Measurements from ENCODE around the gene MYBPC2. TPM values are rescaled to one million over a fixed set of nuclear protein-coding genes. Genes with fewer than 3 reads are reported as not detected.

MYBPC2 gene
- total RNA-seq, 1 donor from 2014 or later, result not detected

GRCh38 chr19:50402544-50403301 is 30.0 kb upstream of the MYBPC2 start:
- no peak for DNase-seq (ENCODE audit: extremely low spot score, unreplicated experiment)
- TF ChIP-seq CTCF (IDR thresholded peaks at IDR 0.05), result no peak
- peaks cover 5% of the 10 kb centered on the region for H3K36me3 Mint-ChIP-seq (ENCODE audit: unreplicated experiment)

GRCh38 chr19:50406156-50406820 is 26.4 kb upstream of the MYBPC2 start:
- TF ChIP-seq CTCF (IDR thresholded peaks at IDR 0.05), result no peak
- H3K27ac Mint-ChIP-seq (ENCODE audit: unreplicated experiment), result no peak overlapping the region
- no peaks in the 10 kb centered on the region for H3K27me3 Mint-ChIP-seq (ENCODE audit: unreplicated experiment)
- DNase-seq (ENCODE audit: extremely low spot score, unreplicated experiment), result no peak
- H3K4me1 Mint-ChIP-seq (ENCODE audit: unreplicated experiment), result no peaks in the 10 kb centered on the region
- peaks cover 5% of the 10 kb centered on the region for H3K36me3 Mint-ChIP-seq (ENCODE audit: unreplicated experiment)
- H3K4me3 Mint-ChIP-seq (ENCODE audit: unreplicated experiment), result no peak overlapping the region
- no peaks in the 10 kb centered on the region for H3K9me3 Mint-ChIP-seq (ENCODE audit: unreplicated experiment)

More at GRCh38 chr19:50402544-50403301, 30.0 kb upstream of the MYBPC2 start:
- Mint-ChIP-seq H3K9me3 (ENCODE audit: unreplicated experiment) (no peaks in the 10 kb centered on the region), H3K27me3 (ENCODE audit: unreplicated experiment) (no peaks in the 10 kb centered on the region), H3K27ac (ENCODE audit: unreplicated experiment) (no peak overlapping the region), H3K4me1 (ENCODE audit: unreplicated experiment) (no peaks in the 10 kb centered on the region), H3K4me3 (ENCODE audit: unreplicated experiment) (no peak overlapping the region)

- Mint-ChIP-seq H3K4me1 (ENCODE audit: unreplicated experiment) (no peaks in the 10 kb centered on the region), H3K9me3 (ENCODE audit: unreplicated experiment) (no peaks in the 10 kb centered on the region), H3K27me3 (ENCODE audit: unreplicated experiment) (no peaks in the 10 kb centered on the region), H3K4me3 (ENCODE audit: unreplicated experiment) (no peak overlapping the region), H3K36me3 (ENCODE audit: unreplicated experiment) (peaks cover 5% of the 10 kb centered on the region), H3K27ac (ENCODE audit: unreplicated experiment) (no peak overlapping the region)
- TF ChIP-seq CTCF (IDR thresholded peaks at IDR 0.05), result no peak
- no peak for DNase-seq (ENCODE audit: extremely low spot score, unreplicated experiment)
Observed at GRCh38 chr19:50406829-50407228, 25.9 kb upstream of the MYBPC2 start.

- Mint-ChIP-seq H3K4me3 (ENCODE audit: unreplicated experiment) (no peak overlapping the region), H3K9me3 (ENCODE audit: unreplicated experiment) (no peaks in the 10 kb centered on the region), H3K27ac (ENCODE audit: unreplicated experiment) (no peak overlapping the region), H3K4me1 (ENCODE audit: unreplicated experiment) (no peaks in the 10 kb centered on the region), H3K27me3 (ENCODE audit: unreplicated experiment) (no peaks in the 10 kb centered on the region), H3K36me3 (ENCODE audit: unreplicated experiment) (peaks cover 5% of the 10 kb centered on the region)
- no peak for DNase-seq (ENCODE audit: extremely low spot score, unreplicated experiment)
- TF ChIP-seq CTCF (IDR thresholded peaks at IDR 0.05), result no peak
Observed at GRCh38 chr19:50409347-50409746, 23.3 kb upstream of the MYBPC2 start.

GRCh38 chr19:50410109-50410508 is 22.6 kb upstream of the MYBPC2 start:
- Mint-ChIP-seq H3K9me3 (ENCODE audit: unreplicated experiment) (no peaks in the 10 kb centered on the region), H3K27me3 (ENCODE audit: unreplicated experiment) (no peaks in the 10 kb centered on the region), H3K36me3 (ENCODE audit: unreplicated experiment) (peaks cover 5% of the 10 kb centered on the region), H3K4me3 (ENCODE audit: unreplicated experiment) (no peak overlapping the region), H3K4me1 (ENCODE audit: unreplicated experiment) (no peaks in the 10 kb centered on the region), H3K27ac (ENCODE audit: unreplicated experiment) (no peak overlapping the region)
- no peak for DNase-seq (ENCODE audit: extremely low spot score, unreplicated experiment)
- no peak for TF ChIP-seq CTCF (IDR thresholded peaks at IDR 0.05)
